NCI-H2107 treated with DMSO at 0.1 percent for 48 hours (cell line): ENCODE results near the gene PRKCE.

Experiments
- DNase-seq: peaks from one replicate; lab custom pipeline; 2025; ENCODE audit not compliant: unreplicated experiment; lab: John Stamatoyannopoulos, UW

PRKCE gene

DNA sequence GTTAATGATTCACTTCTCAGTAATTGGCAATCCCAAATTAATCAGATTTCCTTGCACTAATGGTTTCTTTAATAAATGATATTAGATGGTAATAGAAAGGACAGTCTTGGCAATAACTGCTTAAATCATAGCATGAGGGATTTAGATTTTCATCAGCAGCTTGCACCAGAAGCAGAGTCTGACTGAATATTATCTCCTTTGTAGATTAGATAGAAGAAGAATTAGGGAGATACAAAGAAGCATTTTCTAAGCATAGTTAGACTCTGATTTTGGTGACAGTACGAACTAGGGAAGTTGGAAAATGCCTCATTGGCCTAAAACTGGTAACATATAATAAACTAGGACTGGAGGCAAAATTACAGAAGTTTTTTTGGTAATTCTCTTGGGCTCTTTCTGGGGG, 412.9 kb downstream of the PRKCE start:
- no peak for DNase-seq

DNA sequence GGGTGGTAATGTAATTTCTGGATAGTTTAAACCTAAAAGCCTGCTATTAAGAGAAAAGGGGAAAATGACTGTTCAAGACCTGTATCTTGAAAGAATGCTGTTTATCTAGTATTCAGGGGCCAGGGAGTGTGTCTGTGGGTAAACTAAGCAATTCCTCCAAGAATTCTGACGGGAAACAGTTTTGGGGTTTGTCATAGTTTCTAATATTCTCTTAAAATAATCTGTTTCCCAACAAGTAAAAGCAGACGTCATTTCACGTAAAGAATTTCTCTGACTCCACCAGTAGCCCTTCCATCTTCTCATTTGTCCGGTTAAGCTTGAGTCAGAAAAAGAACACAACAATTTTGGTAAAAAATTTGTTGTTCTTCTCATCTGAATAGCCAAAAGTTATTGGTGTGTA, 413.7 kb downstream of the PRKCE start:
- DNase-seq, result no peak

DNA sequence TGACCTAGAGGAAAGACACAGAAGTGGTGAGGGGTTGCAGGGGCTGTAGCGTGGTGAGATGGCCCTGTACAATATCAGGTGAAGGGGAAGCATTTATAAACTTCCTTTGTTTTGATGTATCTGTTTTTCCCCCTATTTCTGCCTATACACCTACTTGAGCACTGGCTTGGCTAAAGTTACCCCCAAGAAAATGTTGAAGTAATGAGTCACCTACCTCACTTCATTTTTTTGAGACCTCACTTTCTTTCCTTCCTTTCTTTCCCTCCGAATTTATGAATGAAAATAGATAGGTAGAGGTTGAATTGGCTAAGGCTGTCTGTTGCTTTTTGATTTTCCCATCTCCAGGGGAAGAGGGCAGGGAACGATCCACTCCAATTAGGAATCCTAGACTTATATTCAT, 414.6 kb downstream of the PRKCE start:
- no peak for DNase-seq

DNA sequence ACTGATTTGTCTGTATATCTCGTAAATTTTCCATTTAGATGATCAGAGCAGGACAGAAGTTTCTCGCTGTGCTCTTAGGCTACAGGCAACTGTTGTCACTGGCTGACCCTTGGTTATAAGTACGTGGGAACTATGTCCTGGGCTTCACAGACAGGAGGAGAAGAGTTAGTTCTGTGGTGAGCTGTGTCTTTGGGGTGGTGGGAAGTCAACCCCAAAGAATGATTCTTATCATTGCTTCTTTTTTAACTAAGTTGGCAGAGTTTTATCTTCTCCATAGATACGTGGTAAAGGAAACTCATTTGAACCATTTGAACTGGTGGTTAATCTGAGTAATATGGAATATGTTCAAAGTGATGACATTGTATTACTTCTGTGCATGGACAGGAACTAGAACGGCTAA, 415.1 kb downstream of the PRKCE start:
- DNase-seq, result no peak

DNA sequence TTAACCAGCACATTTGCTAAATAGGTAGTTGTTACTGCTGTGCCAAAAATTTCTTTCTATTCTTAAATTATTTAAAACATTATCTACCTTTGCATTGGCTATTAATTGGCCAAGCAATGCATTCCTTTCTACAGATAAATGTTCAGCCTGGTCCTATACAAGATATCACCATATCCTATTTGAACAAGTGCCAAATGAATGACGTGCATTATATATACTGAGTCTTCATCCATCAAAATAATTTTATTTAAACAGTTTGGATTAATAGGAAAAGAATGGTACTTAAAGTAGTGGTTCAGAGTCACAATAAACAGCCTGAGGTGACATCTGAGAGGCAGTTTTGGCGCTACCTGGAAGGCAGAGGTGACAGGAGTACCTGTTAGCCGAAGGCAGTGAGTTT, 415.6 kb downstream of the PRKCE start:
- no peak for DNase-seq

DNA sequence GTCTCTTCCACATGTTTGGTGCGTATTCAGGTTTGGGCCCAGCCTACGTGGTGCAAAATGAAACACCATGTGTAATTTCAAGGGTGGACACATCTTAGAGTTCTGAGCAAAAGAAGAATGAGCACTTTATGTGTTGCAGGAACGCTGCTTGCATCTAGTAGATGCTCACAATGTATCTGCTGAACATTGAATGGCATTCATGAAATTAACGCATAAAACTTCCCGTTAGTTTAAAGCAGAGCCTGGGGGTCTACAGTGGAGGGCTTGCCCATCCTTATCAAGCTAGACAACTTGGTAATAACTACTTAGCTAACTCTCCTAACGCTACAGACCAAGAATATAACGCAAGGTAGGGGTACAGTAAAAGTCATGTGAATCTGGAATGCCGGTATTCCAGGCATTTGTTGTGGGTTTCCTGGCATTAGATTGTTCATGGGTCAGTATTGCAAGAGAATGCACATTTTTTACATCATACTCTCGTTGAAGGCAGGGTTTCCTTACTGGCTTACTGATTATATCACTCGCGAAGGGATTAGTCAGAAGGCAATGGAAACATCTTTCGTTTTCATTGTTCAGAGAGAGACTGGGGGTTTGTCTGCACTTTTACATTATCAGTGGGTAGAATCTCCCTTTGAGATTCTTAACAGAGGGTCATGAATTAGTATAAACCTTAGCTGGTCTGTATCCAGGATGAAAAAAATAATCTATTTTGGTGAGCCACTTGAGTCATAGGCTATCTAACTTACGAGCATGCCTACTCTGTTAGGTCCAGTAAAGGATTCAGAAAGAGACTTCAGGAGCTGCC, 416.2 kb downstream of the PRKCE start:
- no peak for DNase-seq

DNA sequence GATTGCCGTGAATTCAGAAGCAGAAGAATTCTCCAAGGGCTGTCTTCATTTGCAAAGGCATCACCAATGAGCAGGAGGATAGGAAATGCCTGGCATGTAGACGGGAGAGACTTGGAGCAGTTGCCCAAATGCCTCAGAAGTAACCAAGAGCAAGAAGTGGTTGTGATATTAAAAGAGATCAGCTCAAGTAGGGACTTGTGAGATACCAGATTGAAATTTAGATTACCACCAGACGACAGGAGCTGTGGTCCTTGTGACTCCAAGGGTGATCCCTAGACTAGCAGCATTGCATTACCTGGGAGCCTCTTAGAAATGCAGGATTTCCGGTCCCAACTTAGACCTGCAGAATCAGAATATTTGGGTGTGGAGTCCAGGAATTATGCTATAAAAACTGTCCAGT, 417.2 kb downstream of the PRKCE start:
- DNase-seq, result no peak

DNA sequence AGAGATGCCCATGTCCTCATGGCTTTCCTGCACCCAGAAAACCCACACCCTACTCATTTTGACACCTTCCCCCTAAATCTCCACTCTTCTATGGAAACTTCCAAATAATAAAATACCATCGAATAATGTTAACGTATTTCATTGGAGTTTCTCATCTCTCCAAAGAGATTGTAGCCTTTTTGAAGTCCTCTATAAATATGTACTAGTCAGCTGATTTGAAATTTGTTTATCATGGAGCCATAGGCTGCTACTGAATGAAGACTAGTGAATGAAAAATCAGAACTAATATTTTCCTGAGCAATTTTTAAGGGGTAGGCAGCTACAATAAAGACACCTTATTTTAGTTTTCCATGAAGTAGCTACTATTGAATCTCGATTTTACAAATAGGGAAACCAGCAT, 419.6 kb downstream of the PRKCE start:
- DNase-seq, result no peak

DNA sequence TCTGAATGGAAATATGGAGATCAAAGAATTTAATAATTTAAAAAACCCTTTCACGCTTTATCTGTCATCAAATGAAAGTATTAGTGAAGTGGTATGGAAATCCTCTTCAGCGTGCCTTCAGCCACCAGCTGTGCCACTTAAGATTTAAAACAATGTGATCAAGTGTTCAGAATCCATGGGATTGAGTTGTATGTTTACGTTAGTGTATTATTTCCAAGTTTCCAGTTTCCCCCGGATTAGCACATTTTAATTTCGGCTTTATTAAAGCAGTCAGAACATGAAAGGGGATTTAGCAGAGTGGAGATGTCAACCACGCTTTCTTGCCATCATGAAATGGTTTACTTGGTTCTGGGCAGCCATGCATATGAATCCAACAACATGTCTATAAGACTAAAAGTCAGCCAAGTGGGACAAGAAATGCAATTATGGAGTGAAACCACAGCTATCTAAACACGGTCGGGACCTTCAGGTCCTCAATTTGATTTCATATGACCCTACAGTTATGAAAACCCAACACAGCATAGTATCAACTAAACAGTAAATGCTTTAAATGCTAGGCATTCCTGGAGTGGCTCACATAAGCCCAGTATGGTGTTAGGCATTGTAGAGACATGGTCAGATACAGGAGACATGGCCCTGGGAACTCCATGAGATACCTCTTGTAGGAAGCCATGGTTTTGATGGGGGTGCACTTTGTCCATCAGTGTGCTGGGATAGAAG, 420.8 kb downstream of the PRKCE start:
- DNase-seq, result no peak

DNA sequence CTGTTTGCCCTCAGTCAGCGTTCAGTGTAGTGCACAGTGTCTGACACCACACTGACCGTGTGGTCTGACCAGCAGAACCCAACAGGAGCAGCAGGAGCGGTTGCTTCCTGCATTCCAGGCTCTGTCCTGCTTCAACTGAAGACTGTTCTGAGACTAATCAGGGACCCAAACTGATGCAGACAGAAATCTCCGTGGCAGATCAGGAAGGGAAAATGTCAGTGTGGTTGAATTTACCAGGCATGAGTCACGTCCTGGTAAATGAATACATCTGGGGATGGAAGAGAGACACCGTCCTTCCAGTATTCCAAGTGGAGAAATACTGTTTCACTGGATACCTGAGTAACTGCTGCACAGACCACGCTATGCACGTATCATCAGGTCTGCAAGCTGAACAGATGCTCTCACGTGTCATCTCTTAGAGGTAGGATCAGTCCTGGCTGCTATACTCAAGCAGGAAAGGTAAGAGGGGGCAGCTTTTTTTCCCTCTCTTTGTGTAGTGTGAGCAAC, 422.1 kb downstream of the PRKCE start:
- no peak for DNase-seq

DNA sequence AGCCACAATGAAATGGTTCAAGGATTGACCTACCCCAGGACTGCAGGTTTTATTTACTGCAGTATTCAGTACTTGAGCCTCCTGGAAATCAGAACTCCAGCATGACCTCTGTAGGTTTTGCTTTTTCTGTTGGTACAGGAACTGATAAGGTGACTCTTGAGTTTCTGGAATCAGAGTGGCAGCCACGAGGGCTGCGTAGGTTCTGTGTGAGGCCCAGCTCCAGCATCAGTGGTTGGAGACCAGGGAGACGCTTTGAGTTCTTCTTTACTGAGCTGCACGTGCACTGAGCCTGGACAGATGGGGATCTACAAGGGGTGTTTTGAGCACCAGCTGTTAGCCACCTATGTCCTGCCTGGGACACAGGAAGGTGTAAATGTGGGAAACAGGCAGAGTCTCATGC, 423.0 kb downstream of the PRKCE start:
- no peak for DNase-seq

DNA sequence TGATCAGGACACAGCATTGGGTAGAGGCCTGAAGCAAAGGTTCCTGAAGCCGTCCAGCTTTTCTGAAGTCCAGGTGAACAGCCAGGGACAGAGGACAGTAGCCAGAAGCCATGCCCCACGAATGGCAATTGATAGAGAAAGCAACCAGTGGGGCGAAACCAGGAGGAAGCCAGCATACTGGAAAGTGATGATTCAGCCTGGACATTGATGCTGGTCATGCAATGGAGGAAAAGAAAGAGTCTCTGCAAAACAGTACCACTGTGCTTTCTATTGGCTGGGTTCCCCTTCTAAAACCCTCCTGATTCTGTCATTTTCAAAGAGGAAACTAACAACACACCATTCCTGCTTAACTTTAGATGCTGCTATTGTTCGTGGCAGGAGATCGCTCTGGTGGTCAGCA, 424.4 kb downstream of the PRKCE start:
- DNase-seq, result no peak

DNA sequence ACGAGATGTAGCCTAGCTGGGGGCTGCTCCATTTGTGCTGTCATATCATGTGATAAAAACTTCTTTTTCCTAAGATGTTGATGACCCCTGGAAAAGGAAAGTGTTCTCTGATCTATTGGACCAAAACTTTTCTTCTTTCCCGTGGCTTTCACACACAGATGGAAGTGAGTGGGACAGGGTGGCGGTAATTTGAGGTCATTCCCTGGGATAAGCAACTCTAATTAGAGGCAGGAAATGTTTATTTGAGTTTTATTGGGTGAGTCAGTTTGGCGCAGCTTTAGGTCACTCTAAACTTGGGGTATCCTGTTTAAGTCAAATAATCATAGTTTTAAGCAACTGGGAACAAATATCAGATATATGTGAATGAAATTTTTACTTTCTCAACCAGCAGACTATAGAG, 424.8 kb downstream of the PRKCE start:
- no peak for DNase-seq

DNA sequence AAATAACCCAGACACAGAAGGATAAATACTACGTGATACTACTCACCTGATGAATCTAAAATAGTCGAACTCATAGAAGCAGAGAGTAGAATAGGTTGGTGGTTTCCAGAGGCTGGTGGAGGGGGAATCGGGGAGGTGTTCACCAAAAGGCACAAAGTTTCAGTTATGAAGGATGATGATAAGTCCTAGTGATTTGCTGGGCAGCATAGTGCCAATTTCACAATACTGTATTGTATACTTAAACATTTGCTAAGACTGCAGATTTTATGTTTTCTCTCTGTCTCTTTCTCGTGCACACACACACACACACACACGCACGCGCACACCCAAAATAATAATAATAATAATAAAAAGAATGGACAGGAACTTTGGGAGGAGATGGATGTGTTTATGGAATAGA, 425.4 kb downstream of the PRKCE start:
- no peak for DNase-seq

DNA sequence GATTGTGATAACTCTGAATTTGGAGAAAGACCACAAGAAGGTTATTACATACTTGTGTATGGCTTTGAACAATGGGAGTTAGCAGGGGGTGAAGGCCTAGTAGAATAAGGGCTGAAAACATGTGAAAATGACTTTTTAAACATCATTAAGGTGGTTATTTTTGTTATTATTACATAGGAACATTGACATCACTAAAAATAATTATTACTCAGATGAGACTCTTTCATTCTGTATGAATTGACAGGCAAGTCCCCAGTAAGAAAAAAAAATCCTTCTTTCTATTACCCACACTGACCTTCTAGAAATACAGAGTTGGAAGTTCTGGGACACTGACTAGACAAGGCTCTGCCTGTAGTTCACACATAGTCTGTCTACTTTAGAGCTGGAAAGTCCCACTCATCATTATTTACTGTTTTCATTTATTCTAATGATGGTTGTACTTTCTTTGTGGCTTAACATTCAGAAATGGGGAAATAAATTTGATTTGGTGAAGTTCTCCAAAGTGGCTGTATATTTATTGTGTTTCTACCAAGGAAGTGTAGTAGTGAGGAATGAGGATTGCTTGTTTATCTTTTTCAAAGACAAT, 426.1 kb downstream of the PRKCE start:
- no peak for DNase-seq

DNA sequence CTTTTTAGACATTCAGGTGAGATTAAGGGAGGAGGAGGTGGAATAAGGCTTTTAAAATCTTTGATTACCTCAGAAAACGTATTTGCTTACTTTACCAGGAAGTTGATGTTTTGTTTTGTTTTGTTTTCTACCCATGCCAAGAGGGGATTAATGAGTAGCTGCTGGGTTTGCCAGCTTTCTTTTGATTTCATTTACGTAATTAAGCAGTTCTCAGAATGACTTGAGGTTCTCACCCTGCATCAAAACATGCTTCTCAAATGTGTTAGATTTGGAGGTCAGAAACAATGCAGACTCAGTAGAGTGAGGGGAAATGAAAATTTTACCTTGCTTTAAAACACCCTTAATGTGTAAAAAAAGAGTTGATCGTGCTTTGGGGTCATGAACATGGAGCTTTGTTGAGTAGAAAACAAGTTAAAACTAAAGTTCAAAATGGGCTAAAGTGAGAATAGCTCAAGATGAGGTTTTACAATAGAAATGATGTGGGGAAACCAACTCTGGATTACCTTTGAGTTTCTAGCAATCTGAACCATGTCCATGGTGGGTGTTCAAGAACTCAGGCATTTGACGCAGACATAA, 428.6 kb downstream of the PRKCE start:
- no peak for DNase-seq

DNA sequence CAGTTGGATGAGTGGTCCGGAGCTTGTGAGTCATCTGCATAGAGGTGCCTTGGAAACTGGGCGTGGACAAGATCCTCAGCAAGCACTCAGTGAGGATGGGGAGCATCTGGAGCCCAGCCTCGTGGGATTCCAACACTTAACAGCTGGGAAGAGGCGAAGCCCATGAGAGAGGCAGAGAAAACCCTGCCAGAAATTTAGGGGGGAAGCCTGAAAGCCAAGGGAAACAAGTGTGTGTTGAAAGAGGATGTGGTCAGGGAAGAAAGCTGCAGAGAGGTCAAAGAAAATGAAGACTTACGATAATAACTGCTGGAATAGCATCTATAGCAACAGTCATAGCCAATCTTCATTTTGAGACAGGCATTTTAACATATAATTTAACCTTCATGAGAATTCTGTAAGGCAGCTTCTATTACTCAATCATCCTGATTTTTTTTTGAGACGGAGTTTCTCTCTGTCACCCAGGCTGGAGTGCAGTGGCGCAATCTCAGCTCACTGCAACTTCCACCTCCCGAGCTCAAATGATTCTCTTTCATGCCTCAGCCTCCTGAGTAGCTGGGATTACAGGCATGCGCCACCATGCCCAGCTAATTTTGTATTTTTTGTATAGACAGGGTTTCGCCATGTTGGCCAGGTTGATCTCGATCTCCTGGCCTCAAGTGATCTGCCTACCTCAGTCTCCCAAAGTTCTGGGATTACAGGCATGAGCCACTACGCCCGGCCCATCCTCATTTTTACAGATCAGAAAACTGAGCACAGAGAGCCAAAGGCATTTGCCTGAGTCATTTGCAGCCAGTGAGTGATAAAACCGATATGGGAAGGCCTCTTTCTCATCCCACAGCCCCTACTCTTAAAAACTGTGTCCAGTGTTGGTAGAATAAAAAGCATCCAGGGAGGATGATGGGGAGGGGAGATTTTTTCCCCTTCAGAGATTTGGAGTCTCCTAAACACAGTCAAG, 431.3 kb downstream of the PRKCE start:
- no peak for DNase-seq

DNA sequence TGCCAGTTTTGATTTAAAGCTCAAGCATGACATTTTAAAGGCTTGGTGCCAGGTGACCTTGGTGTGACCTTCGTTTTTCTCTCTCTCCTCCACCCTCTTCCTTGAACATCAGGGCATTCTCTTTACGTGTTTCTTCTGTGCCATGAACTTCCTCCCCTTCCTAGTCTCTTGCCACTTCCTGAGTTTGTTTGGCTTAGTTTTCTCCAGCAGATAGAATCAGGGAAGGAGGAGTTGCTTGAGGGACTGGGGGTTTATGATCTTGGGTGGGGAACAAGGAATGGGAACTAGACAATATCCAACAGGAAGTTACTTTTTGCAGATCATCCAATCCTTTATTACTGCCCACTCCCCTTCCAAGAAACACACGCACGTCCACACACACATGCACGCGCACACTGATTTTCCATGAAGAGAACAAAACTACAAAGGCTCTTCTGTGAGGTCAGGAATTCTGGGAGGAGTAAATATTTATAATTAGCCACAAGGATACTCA, 435.1 kb downstream of the PRKCE start:
- DNase-seq, result no peak

DNA sequence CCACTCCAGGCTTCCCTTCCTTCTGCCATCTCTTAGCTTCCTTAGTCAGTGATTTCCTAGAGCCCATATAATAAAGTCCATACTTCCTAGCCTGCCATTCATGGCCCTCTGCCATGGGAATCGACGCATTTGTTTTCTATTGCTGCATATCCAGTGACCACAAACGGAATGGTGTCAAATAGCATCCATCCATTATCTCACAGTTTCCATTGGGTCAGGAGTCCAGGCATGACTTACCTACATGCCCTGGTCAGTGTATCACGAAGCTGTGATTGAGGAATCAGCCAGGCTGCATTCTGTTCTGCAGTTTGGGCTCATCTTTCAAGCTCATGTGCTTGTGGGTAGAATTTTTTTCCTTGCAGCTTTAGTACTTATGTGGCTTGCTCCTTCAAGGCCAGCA, 436.0 kb downstream of the PRKCE start:
- DNase-seq, result no peak

DNA sequence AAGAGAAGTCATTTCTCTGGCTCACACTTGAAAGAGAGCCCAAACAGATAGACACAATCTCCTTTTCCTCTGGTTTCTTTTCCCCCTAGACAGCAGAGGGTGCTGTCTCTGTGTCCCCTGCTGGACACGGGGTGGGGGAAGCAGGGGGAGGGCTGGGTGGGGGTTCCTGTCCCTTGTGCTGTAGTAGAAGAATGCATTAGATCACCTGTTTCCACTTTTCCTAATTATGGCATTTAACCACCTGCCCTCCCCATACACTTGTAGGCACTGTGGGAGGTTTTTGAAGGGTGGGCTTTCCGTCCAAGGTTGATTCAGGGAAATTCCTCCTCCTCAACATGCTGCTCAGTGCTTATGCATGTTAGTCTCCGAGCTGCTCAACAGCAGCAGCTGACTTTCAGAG, 439.5 kb downstream of the PRKCE start:
- DNase-seq, result no peak
